ENCODE data around the gene RPS4Y1. TPM values are rescaled to one million over a fixed set of nuclear protein-coding genes. Genes with fewer than 3 reads are reported as not detected.

RPS4Y1 gene
- polyA plus RNA-seq, 1 donor (not counting 4 experiments of a cell fraction or from before 2014, with no cell fraction given) = not detected

- Histone ChIP-seq H4K20me1 (ENCODE audit: control insufficient read depth, extremely low read depth, insufficient read depth, low read length) (no peaks in the 10 kb centered on the region), H3K4me2 (ENCODE audit: control insufficient read depth, extremely low read depth, insufficient read depth, low read depth, low read length) (no peak overlapping the region), H3K4me3 (ENCODE audit: control insufficient read depth in 2 of 3, extremely low read depth in 1 of 3, insufficient read depth in 2 of 3, low read depth in 1 of 3, low read length in 3 of 3) (no peak overlapping the region), H3K4me1 (ENCODE audit: control insufficient read depth, extremely low read depth, insufficient read depth, low read length) (no peaks in the 10 kb centered on the region), H3K9me1 (ENCODE audit: control insufficient read depth, extremely low read depth, insufficient read depth, low read length) (no peaks in the 10 kb centered on the region), H2AFZ (ENCODE audit: control insufficient read depth, low read length) (no peak overlapping the region), H3K36me3 (ENCODE audit: control insufficient read depth in 2 of 2, extremely low read depth in 1 of 2, insufficient read depth in 2 of 2, low read length in 2 of 2) (no peaks in the 10 kb centered on the region), H3K9me3 (ENCODE audit: control insufficient read depth, low read depth, low read length) (no peaks in the 10 kb centered on the region), H3K27ac (ENCODE audit: control insufficient read depth, insufficient read depth, low read length) (no peak overlapping the region), H3K27me3 (ENCODE audit: control insufficient read depth, extremely low read depth, insufficient read depth, low read length) (no peaks in the 10 kb centered on the region), H3K9ac (ENCODE audit: control insufficient read depth, extremely low read depth, insufficient read depth, low read length) (no peak overlapping the region), H3K79me2 (ENCODE audit: control insufficient read depth, insufficient read depth, low read length) (no peaks in the 10 kb centered on the region)
- dilution Hi-C loops (cut with MboI; ENCODE audit: extremely low pct_ligation_motif_present, low sequenced_read_pairs) = no loop called here
- TF ChIP-seq CTCF (optimal IDR thresholded peaks at IDR 0.05 in 1 of 3, IDR thresholded peaks at IDR 0.05 in 1 of 3, conservative IDR thresholded peaks at IDR 0.05 in 1 of 3; ENCODE audit: extremely low read depth in 1 of 3, insufficient read depth in 2 of 3, low read length in 3 of 3) = no peak
- no peak for TF ChIP-seq EZH2 (IDR thresholded peaks at IDR 0.05; ENCODE audit: low read length)
- FAIRE-seq = no peak
- DNase-seq (ENCODE audit: low read depth, low spot score) = no peak
These were observed 6.2 kb upstream of the RPS4Y1 start for GRCh38 chrY:2835230-2835629.

GRCh38 chrY:2837078-2837477, 4.3 kb upstream of the RPS4Y1 start:
- Histone ChIP-seq H3K79me2 (ENCODE audit: control insufficient read depth, insufficient read depth, low read length) (no peaks in the 10 kb centered on the region), H3K9ac (ENCODE audit: control insufficient read depth, extremely low read depth, insufficient read depth, low read length) (no peak overlapping the region), H3K4me1 (ENCODE audit: control insufficient read depth, extremely low read depth, insufficient read depth, low read length) (no peaks in the 10 kb centered on the region), H3K9me1 (ENCODE audit: control insufficient read depth, extremely low read depth, insufficient read depth, low read length) (no peaks in the 10 kb centered on the region), H2AFZ (ENCODE audit: control insufficient read depth, low read length) (no peak overlapping the region), H4K20me1 (ENCODE audit: control insufficient read depth, extremely low read depth, insufficient read depth, low read length) (no peaks in the 10 kb centered on the region), H3K9me3 (ENCODE audit: control insufficient read depth, low read depth, low read length) (no peaks in the 10 kb centered on the region), H3K27ac (ENCODE audit: control insufficient read depth, insufficient read depth, low read length) (no peak overlapping the region), H3K4me3 (ENCODE audit: control insufficient read depth in 2 of 3, extremely low read depth in 1 of 3, insufficient read depth in 2 of 3, low read depth in 1 of 3, low read length in 3 of 3) (no peak overlapping the region), H3K27me3 (ENCODE audit: control insufficient read depth, extremely low read depth, insufficient read depth, low read length) (no peaks in the 10 kb centered on the region), H3K4me2 (ENCODE audit: control insufficient read depth, extremely low read depth, insufficient read depth, low read depth, low read length) (no peak overlapping the region), H3K36me3 (ENCODE audit: control insufficient read depth in 2 of 2, extremely low read depth in 1 of 2, insufficient read depth in 2 of 2, low read length in 2 of 2) (no peaks in the 10 kb centered on the region)
- FAIRE-seq (no peak), DNase-seq (ENCODE audit: low read depth, low spot score) (no peak)
- dilution Hi-C loops (cut with MboI; ENCODE audit: extremely low pct_ligation_motif_present, low sequenced_read_pairs) = no loop called here
- no peak for TF ChIP-seq CTCF (optimal IDR thresholded peaks at IDR 0.05 in 1 of 3, IDR thresholded peaks at IDR 0.05 in 1 of 3, conservative IDR thresholded peaks at IDR 0.05 in 1 of 3; ENCODE audit: extremely low read depth in 1 of 3, insufficient read depth in 2 of 3, low read length in 3 of 3)
- TF ChIP-seq EZH2 (IDR thresholded peaks at IDR 0.05; ENCODE audit: low read length) = no peak
